Epithelial cell of esophagus (primary cell): Measurements from ENCODE around the gene RPL41.

Source experiments
- DNase-seq: peaks from one replicate; pipeline ENCODE4 v3.0.0; 2010; ENCODE audit warnings: low read depth
- H3K4me3 ChIP-seq: 2 replicates; pipeline ENCODE4 v1.5.1; 2011; ENCODE audit warnings: mild to moderate bottlenecking, low read length, control low read depth
- CTCF ChIP-seq: IDR thresholded peaks from 2 replicates; pipeline ENCODE4 v1.5.1; 2011; ENCODE audit warnings: low read depth, mild to moderate bottlenecking, low read length, control low read depth, inconsistent platforms; ENCODE audit not compliant: insufficient read depth; ENCODE audit errors: missing control alignments

Gene RPL41

GRCh38 chr12:56080556-56081138 lies 35.8 kb upstream of the RPL41 start:
- peak overlapping the region; percentile 90 for H3K4me3 ChIP-seq
- no peak for TF ChIP-seq CTCF
- DNase-seq, result peak; percentile 72

- peak overlapping the region; percentile 90 for H3K4me3 ChIP-seq
- no peak for DNase-seq
- no peak for TF ChIP-seq CTCF
Measured at GRCh38 chr12:56081393-56082347, 34.8 kb upstream of the RPL41 start.

GRCh38 chr12:56082382-56082781 lies 34.1 kb upstream of the RPL41 start:
- no peak for TF ChIP-seq CTCF
- DNase-seq, result no peak
- no peak overlapping the region for H3K4me3 ChIP-seq

GRCh38 chr12:56082967-56083366 lies 33.5 kb upstream of the RPL41 start:
- TF ChIP-seq CTCF, result no peak
- no peak for DNase-seq
- H3K4me3 ChIP-seq, result no peak overlapping the region

GRCh38 chr12:56084958-56085543 lies 31.4 kb upstream of the RPL41 start:
- peak; percentile 45 for DNase-seq
- TF ChIP-seq CTCF, result peak; percentile 35
- no peak overlapping the region for H3K4me3 ChIP-seq

- peak; percentile 94 for DNase-seq
- no peak for TF ChIP-seq CTCF
- H3K4me3 ChIP-seq, result no peak overlapping the region
Measured at GRCh38 chr12:56086096-56086495, 30.3 kb upstream of the RPL41 start.
